Measurements from ENCODE around the gene WSB1.

DNA sequence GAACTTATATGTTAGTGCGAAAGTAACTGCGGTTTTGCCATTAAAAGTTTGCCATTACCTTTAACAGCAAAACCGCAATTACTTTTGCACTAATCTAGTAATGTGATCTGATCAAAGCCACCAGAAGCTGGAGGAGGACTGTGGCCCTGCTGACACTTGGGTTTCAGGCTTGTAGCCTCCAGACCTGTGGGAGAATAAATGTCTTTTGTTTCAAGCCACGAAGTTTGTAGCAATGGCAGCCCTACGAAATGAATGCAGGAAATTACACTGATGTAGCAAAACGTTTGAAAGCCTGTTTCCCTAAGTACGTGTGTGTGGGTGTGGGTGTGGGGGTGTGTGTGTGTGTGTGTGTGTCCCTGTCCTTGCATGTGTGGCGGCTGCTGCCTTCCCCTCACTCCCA is 66.6 kb downstream of the WSB1 start:
- TF ChIP-seq CTCF (conservative IDR thresholded peaks at IDR 0.05; ENCODE audit: low read depth, low read length) (no peak), EZH2 (IDR thresholded peaks at IDR 0.05; ENCODE audit: low read length, unreplicated experiment) (no peak)
